SJCRH30 (cell line): ENCODE measurements around the gene CSNK1G3. TPM values are rescaled to one million over a fixed set of nuclear protein-coding genes. Genes with fewer than 3 reads are reported as not detected.

Experiments used
- DNase-seq, 2 experiments: peaks; one replicate each; pipeline ENCODE4 v3.0.0-alpha.2; 2015 to 2020
- H3K27ac ChIP-seq: fragments of 250-450 bp; sonication (Bioruptor Pico); 2 replicates; pipeline ENCODE4 v1.5.1; 2020; ENCODE audit warnings: mild to moderate bottlenecking, moderate library complexity
- H3K27me3 ChIP-seq: fragments of 250-450 bp; sonication (Bioruptor Pico); 2 replicates; pipeline ENCODE4 v1.5.1; 2020; ENCODE audit warnings: mild to moderate bottlenecking, moderate library complexity
- H3K36me3 ChIP-seq: fragments of 250-450 bp; sonication (Bioruptor Pico); 2 replicates; pipeline ENCODE4 v1.5.1; 2020; ENCODE audit warnings: mild to moderate bottlenecking, moderate library complexity
- H3K4me1 ChIP-seq: fragments of 250-450 bp; sonication (Bioruptor Pico); 2 replicates; pipeline ENCODE4 v1.5.1; 2020; ENCODE audit warnings: mild to moderate bottlenecking, moderate library complexity
- H3K4me3 ChIP-seq: fragments of 250-450 bp; sonication (Bioruptor Pico); 2 replicates; pipeline ENCODE4 v1.5.1; 2020; ENCODE audit warnings: mild to moderate bottlenecking, moderate library complexity
- H3K9me3 ChIP-seq: fragments of 250-450 bp; sonication (Bioruptor Pico); replicated peaks from 2 replicates; pipeline ENCODE4 v1.5.1; 2020; ENCODE audit warnings: mild to moderate bottlenecking, moderate library complexity
- total RNA-seq: library from RNA; depleted of rRNA; stranded (reverse); fragments of >200 nt; shearing (Covaris generic); gene quantifications from 2 replicates; pipeline ENCODE4 v1.2.3, GENCODE V29; 2014

Gene CSNK1G3
- total RNA-seq, 1 experiment from 2014 or later = 72.8 TPM

- Histone ChIP-seq H3K4me1 (peaks cover 5% of the 10 kb centered on the region; the same call in 1 of the 2 replicates), H3K36me3 (peaks cover 5% of the 10 kb centered on the region; the same call in 1 of the 2 replicates), H3K9me3 (no peaks in the 10 kb centered on the region), H3K27ac (no peak overlapping the region), H3K27me3 (no peaks in the 10 kb centered on the region), H3K4me3 (no peak overlapping the region)
- DNase-seq = peak in 1 of 2 experiments; percentile 35
Observed at GRCh38 chr5:123561230-123561629, 49.3 kb downstream of the CSNK1G3 start.

- Histone ChIP-seq H3K4me1 (no peaks in the 10 kb centered on the region), H3K36me3 (peaks cover 3% of the 10 kb centered on the region; the same call in 1 of the 2 replicates), H3K4me3 (no peak overlapping the region), H3K27me3 (no peaks in the 10 kb centered on the region), H3K9me3 (0 out of 2 replicates have a peak, but pooled peaks cover 3% of the 10 kb centered on the region), H3K27ac (no peak overlapping the region)
- no peak for DNase-seq
Observed at GRCh38 chr5:123571927-123572326, 60.0 kb downstream of the CSNK1G3 start.

GRCh38 chr5:123578390-123578789 is 66.4 kb downstream of the CSNK1G3 start:
- H3K9me3 ChIP-seq = no peaks in the 10 kb centered on the region
- peaks cover 15% of the 10 kb centered on the region; the same call in 1 of the 2 replicates for H3K36me3 ChIP-seq
- H3K4me1 ChIP-seq = no peaks in the 10 kb centered on the region
- H3K27ac ChIP-seq = no peak overlapping the region
- no peak for DNase-seq
- no peaks in the 10 kb centered on the region for H3K27me3 ChIP-seq
- H3K4me3 ChIP-seq = no peak overlapping the region

DNA sequence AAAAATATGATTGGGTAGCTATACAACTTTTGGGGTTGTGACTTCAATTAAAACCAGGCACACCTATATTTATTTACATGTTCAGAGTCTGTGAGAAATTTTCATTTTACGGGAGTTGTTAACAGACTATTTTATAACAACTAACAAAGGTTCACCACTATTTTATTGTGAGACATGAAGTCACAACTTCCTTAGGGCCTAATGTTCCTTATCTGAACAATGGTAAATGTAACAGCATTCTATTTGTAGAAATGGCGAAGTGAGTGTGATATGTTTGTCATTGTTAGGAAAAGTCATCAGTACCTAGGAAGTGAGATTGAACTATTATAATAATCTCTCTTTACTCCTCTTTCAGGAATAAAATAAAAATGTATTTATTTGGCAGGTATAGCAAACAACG is 67.4 kb downstream of the CSNK1G3 start:
- Histone ChIP-seq H3K4me3 (no peak overlapping the region), H3K36me3 (peaks cover 15% of the 10 kb centered on the region; the same call in 1 of the 2 replicates), H3K27me3 (no peaks in the 10 kb centered on the region), H3K27ac (no peak overlapping the region), H3K4me1 (no peaks in the 10 kb centered on the region), H3K9me3 (no peaks in the 10 kb centered on the region)
- DNase-seq = no peak

GRCh38 chr5:123582550-123583285 is 70.7 kb downstream of the CSNK1G3 start:
- peaks cover 10% of the 10 kb centered on the region for H3K36me3 ChIP-seq
- DNase-seq = no peak
- no peaks in the 10 kb centered on the region for H3K9me3 ChIP-seq
- no peak overlapping the region for H3K4me3 ChIP-seq
- no peaks in the 10 kb centered on the region for H3K4me1 ChIP-seq
- H3K27me3 ChIP-seq = no peaks in the 10 kb centered on the region
- H3K27ac ChIP-seq = no peak overlapping the region

DNA sequence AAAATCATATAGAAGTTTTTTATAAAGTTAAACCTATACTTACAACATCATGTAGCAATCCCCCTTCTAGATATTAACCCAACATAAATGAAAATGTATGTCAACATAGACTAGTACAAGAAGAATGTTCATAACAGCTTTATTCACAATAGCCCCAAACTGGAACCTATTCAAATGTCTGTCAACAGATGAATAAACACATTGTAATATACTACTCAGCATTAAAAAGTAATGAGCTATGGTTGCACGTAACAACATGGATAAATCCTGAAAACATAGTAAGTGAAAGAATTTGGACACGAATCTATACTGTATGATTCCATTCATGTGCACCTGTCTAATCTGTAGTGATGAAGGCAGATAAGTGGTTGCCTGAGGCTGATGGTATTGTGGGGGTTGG is 73.9 kb downstream of the CSNK1G3 start:
- peaks cover 15% of the 10 kb centered on the region for H3K36me3 ChIP-seq
- H3K4me3 ChIP-seq = no peak overlapping the region
- H3K27ac ChIP-seq = no peak overlapping the region
- H3K27me3 ChIP-seq = no peaks in the 10 kb centered on the region
- DNase-seq = no peak
- H3K4me1 ChIP-seq = no peaks in the 10 kb centered on the region
- H3K9me3 ChIP-seq = no peaks in the 10 kb centered on the region

DNA sequence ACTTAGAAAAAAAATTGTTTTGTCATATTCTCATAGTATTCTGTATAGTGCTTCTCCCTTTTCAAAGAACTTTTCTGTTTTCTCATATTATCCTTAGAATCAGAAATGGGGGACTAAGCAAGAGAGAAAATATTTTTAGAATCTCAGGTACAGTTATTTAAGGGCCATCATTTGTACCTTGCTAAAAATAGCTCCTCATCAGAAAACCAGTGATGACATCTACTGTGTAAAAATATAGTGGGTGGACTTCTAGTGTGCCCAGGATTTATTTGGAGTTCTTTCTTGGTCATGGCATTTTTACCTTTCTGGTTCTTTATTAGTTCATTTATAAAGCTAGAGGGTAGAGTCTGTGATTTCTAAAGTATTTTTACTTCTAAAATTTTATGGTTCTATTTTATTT is 82.5 kb downstream of the CSNK1G3 start:
- no peak for DNase-seq
- H3K4me3 ChIP-seq = no peak overlapping the region
- H3K4me1 ChIP-seq = no peaks in the 10 kb centered on the region
- H3K36me3 ChIP-seq = peaks cover 22% of the 10 kb centered on the region
- no peaks in the 10 kb centered on the region for H3K9me3 ChIP-seq
- H3K27ac ChIP-seq = no peak overlapping the region
- no peaks in the 10 kb centered on the region for H3K27me3 ChIP-seq

GRCh38 chr5:123597018-123597417 is 85.0 kb downstream of the CSNK1G3 start:
- H3K27me3 ChIP-seq = no peaks in the 10 kb centered on the region
- H3K4me3 ChIP-seq = no peak overlapping the region
- DNase-seq = no peak
- no peaks in the 10 kb centered on the region for H3K4me1 ChIP-seq
- H3K9me3 ChIP-seq = no peaks in the 10 kb centered on the region
- no peak overlapping the region for H3K27ac ChIP-seq
- peaks cover 11% of the 10 kb centered on the region; the same call in 1 of the 2 replicates for H3K36me3 ChIP-seq

DNA sequence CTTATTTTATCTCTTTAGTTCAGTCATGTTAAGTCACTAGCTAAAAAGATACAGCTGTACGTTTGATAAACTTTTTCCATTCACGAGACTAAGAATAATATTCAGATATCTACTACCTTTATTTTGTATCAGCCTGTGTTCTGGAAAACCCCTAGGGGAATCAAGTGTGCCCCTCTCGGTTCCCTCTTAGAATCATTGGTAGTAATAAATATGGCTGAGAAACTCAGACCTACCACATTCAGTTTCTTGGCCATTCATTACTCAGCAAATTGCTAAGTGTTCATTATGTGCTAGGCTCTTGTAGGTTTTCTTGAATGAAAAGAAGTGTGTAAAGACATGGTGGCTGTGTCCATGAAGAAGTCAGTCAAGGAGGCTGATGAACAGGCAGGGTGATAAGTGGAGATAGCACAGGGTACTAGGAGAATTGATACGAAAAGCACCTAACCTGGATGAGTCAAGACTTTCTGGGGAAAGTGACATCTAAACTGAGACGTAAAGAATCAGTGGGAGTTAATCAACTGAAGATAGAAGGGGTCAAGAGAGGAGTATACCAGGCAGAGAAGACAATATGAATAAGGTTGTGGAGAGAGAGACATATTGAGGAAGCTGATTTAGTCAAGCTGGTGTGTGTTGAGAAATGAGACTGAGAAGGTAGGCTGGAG is 86.2 kb downstream of the CSNK1G3 start:
- Histone ChIP-seq H3K4me1 (no peaks in the 10 kb centered on the region), H3K36me3 (peaks cover 11% of the 10 kb centered on the region; the same call in 1 of the 2 replicates), H3K27me3 (no peaks in the 10 kb centered on the region), H3K9me3 (no peaks in the 10 kb centered on the region), H3K27ac (no peak overlapping the region), H3K4me3 (no peak overlapping the region)
- DNase-seq = no peak

GRCh38 chr5:123599171-123599570 is 87.2 kb downstream of the CSNK1G3 start:
- no peak overlapping the region for H3K4me3 ChIP-seq
- H3K27me3 ChIP-seq = no peaks in the 10 kb centered on the region
- H3K36me3 ChIP-seq = peaks cover 11% of the 10 kb centered on the region; the same call in 1 of the 2 replicates
- H3K9me3 ChIP-seq = no peaks in the 10 kb centered on the region
- H3K27ac ChIP-seq = no peak overlapping the region
- DNase-seq = no peak
- no peaks in the 10 kb centered on the region for H3K4me1 ChIP-seq

- H3K27ac ChIP-seq = no peak overlapping the region
- H3K4me3 ChIP-seq = no peak overlapping the region
- H3K36me3 ChIP-seq = peaks cover 4% of the 10 kb centered on the region
- no peaks in the 10 kb centered on the region for H3K9me3 ChIP-seq
- H3K27me3 ChIP-seq = no peaks in the 10 kb centered on the region
- H3K4me1 ChIP-seq = no peaks in the 10 kb centered on the region
- DNase-seq = no peak
Observed at GRCh38 chr5:123601610-123602009, 89.6 kb downstream of the CSNK1G3 start.

DNA sequence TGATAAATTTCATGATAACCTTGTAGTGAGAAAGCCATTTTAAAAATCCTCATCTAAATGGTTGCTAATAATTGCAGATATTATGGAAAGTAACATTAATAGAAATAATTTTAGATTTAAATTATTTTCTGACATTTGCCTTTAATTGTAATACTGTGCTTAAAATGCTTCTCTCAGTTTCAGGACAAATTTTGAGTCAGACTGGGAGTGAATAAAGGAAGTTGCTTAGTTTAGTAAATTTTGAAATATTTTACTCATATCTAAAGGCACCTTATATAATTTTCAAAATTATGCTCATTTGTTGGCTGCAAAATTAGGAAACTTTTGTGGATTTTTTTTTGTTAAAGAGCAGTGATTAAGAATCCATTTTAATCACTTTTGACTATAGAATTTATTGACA is 93.8 kb downstream of the CSNK1G3 start:
- Histone ChIP-seq H3K9me3 (no peaks in the 10 kb centered on the region), H3K36me3 (peaks cover 16% of the 10 kb centered on the region), H3K27me3 (no peaks in the 10 kb centered on the region), H3K4me3 (no peak overlapping the region), H3K27ac (no peak overlapping the region), H3K4me1 (no peaks in the 10 kb centered on the region)
- DNase-seq = no peak

DNA sequence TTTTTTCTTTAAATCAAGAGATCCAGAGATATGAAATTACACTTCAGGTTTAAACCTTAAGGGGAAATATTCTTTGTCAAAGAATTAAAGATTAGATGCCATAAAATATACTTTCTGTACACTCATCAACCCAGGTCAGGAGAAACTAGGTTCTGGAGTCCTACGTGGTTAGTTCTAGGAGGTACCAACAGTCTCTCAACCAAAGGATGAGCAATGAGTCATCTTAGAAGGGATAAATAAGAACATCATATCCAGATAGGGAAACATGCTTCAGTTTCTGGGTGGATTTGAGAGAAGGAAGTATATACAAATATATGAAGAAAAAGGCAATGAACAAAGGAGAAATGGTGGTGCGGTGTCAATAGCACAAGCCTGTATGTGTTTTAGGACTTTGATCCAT is 98.2 kb downstream of the CSNK1G3 start:
- no peaks in the 10 kb centered on the region for H3K4me1 ChIP-seq
- H3K4me3 ChIP-seq = no peak overlapping the region
- H3K9me3 ChIP-seq = no peaks in the 10 kb centered on the region
- no peak overlapping the region for H3K27ac ChIP-seq
- no peak for DNase-seq
- H3K36me3 ChIP-seq = peaks cover 26% of the 10 kb centered on the region
- no peaks in the 10 kb centered on the region for H3K27me3 ChIP-seq

GRCh38 chr5:123610665-123611405 is 98.9 kb downstream of the CSNK1G3 start:
- Histone ChIP-seq H3K27me3 (no peaks in the 10 kb centered on the region), H3K36me3 (peaks cover 26% of the 10 kb centered on the region), H3K4me1 (no peaks in the 10 kb centered on the region), H3K27ac (no peak overlapping the region), H3K4me3 (no peak overlapping the region), H3K9me3 (no peaks in the 10 kb centered on the region)
- peak; percentile 22 to 72 for DNase-seq

DNA sequence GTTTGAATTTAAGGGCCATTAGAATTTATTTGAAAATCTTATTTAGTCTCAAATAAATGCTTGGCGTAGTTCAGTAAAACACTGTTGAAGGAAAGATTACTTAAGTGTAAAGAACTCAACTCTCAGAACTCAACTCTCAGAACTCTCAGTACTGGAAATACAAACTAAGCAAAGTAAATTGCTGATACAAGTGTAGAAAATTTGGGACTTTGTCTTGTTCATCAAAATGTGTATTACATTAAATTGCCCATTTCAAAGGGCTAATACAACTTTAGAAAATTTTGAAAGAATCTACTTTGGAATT is 99.4 kb downstream of the CSNK1G3 start:
- Histone ChIP-seq H3K4me3 (no peak overlapping the region), H3K4me1 (no peaks in the 10 kb centered on the region), H3K9me3 (no peaks in the 10 kb centered on the region), H3K36me3 (peaks cover 26% of the 10 kb centered on the region), H3K27me3 (no peaks in the 10 kb centered on the region), H3K27ac (no peak overlapping the region)
- no peak for DNase-seq
